Measurements from ENCODE around the gene PZP.

The PZP gene

GRCh38 chr12:9123781-9124382, 84.3 kb downstream of the PZP start:
- no peak for DNase-seq

- no peak for DNase-seq
These were observed 86.0 kb downstream of the PZP start for GRCh38 chr12:9122091-9122609.

GRCh38 chr12:9120487-9121184, 87.6 kb downstream of the PZP start:
- DNase-seq, result no peak

GRCh38 chr12:9118158-9118557, 90.0 kb downstream of the PZP start:
- DNase-seq, result no peak

DNA sequence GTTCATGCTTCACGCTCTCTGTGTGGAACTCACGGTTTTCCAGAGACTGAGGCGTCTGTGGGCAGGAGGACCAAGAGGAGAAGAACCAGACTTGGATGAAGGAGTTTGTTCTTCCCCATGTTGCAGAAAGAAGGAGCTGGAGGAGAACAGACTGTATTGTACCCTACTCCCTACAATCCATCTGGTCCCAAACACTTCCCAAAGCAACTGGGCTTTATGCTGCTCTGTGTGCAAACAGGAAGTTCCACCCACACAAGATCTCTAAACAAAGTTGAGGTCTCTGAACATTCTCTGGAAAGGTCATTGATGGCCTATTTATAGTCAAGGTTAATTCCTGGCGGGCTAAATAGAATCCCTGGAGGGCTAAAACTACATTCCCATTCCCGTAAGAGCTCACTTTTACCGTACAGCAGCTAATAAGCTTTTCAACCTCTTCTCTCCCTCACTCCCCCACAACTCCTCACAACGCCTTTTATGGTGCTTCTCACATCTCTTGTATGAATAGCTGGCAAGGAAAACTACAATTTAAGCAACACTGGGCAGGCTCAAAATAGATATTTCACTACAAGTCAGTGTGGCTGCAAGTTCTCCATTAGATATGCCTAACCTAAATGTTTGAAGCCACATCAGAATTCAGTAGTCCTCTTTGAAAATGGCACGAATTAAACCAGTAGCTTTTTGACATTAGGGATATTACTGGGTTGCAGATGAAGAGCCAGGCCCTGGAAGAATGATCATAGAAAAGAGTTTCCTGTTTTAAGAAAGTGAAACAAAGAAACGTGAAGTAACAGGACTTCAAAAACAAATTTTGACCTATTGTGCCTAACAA, 92.2 kb downstream of the PZP start, which contains the start of gene A2M:
TSS of gene A2M (minus strand) at position 189 of the 829 bp plus-strand sequence. CDS start at position 119, 70 bp downstream.
- DNase-seq, result no peak

DNA sequence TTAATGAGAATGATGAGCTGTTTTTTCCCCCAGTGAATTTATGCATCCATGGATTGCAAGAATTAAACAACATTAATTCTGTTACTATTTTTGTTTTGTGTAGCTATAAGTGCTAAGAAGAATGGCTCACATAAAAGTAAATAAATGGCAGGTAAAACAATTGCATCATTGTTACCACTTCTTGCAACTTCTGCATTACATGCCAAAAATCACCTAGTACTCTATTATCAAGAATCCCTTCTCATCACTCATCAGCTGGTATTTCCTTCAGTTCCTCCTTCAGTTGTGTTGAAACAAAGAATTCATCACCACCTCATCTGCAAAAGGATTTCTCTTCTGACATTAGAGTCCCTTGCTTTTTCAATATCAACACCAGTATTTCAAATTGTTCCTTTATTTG, 93.2 kb downstream of the PZP start:
- no peak for DNase-seq

- no peak for DNase-seq
These were observed 94.2 kb downstream of the PZP start for GRCh38 chr12:9113987-9114309.

DNA sequence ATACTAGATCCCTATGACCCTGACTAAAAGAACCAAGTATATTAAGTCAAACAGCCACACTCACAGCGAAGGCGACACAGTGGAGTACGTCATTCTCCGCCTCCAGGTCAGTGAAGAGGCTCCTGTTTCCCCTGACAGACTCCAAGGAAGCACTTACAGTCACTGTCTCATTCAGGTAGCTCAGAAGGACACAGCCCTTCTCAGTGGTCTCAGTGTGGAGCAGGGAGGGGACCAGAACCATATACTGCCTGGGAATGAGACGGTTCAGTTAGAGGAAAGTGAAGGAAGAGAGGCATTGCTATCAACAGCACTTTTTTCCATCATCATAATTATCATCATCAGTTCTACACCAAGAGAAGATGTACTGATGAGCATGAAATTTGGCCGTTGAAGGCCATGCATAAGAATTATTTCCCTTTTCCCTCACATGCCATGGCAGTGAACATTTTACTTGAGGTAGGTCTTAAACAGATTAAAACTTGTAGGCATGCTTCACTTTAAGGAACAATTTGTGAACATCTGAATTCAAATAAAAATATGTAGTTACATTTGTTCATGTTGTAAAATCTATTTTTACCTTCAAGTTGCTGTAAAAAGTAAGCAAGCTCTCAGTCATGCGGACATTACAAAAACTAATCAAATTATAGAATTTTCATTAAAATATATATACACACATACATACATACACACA, 94.8 kb downstream of the PZP start:
- DNase-seq, result no peak

GRCh38 chr12:9112076-9112853, 95.9 kb downstream of the PZP start:
- DNase-seq, result no peak

DNA sequence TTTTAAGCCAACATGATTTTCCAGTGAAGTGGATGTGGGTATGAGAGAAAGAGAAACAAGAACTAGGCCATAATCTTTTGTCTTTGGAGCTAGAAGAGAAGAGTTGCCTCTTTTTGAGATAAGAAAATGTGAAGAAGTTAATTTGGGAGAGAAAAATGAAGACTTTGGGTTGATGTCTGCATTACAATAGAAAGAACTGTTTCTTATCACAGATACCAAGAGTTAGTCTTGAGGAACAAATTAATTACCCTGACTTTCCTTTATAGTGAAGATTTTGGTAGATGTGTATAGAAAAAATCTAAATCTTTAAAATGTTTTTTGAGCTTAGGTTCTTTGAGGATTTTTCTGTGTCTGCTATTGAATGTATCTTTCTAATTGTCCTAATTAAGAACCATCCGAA, 96.7 kb downstream of the PZP start:
- no peak for DNase-seq

GRCh38 chr12:9109737-9110491, 98.3 kb downstream of the PZP start:
- DNase-seq, result no peak

DNA sequence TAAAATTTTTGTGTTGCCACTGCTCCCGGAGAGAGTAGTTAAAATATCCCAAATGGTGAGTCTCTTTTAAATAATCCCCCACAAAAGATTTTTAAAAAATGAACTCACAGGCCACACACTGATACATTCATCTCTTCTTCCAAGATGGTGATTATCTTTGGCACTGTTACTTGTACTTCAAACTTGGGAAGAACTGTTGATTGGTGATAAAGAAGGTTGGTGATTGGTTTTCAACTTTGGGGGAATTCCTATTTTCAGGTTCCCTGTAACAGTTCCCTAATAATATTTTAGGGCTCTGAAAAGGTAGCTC, 99.0 kb downstream of the PZP start:
- no peak for DNase-seq

DNA sequence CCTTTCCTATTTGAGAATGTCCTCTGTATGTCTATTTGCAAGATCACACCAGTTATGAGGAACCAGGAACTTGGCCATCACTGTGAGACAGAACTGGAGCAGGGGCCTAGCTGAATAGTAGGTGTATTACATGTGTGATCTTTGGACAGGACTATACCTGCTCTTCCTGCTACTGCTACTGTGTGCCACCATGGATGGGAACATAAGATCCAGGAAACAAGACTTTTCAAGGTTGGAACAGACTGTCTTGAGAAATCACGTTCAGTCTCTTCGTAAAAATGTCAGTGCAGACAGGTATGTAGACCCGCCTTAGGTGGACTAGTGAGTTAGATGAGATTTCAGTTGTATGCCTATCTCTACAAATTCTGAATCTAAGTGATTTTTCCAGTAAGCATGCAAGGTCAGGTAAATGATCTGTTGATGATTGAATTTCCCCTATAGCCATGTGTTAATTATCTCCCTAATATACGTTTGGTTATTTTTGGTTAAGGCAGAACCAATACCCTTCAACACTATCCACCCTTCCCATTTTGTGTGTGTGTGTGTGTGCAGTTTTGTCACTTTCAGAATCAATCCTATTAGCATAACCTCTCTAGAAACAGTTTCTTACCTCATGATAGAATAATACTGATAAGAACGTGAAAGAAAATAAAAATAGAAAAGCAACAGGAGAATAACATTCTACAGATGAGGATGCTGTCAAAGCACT, 99.5 kb downstream of the PZP start:
- DNase-seq, result no peak

- DNase-seq, result no peak
These were observed 100.7 kb downstream of the PZP start for GRCh38 chr12:9107542-9107873.

DNA sequence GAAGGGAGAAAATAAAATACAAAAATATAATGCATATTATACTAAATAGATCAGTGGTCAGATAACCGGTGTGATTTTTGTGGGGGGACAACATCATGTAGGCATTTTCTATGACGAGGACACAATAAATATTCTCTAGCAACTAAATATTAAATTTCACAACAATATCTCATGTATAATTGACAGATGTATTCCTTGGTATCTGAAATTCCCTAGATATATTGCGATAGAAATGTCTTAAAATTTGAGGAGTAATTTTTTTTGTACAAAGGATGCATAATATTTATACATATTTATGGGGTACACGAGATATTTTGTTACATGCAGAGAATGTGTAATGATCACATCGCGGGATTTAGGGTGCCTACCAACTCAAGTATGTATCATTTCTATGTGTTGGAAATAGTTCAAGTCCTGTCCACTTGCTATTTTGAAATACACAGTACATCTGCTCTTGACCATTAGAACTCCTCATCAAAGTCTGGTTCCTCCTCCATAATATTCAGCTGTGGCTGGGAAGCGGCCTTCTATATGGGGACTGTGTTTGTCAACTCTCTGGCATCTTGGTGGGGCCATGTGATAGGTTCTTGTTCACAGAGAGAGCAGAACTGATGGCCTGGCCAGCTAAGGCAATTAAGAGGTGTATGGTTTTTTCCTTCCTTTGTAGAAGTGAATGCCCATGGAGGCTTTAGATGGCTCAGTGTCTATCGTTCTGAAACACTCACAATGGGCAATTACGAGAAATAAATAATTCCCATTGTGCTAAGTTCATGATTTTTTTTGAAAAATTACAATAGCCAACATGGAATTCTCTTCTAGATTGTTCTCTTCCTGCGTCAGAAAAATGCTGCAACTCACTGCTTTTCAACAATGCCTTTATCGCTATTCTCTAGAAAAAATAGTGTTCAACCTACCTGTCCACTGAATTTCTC, 101.3 kb downstream of the PZP start:
- no peak for DNase-seq

DNA sequence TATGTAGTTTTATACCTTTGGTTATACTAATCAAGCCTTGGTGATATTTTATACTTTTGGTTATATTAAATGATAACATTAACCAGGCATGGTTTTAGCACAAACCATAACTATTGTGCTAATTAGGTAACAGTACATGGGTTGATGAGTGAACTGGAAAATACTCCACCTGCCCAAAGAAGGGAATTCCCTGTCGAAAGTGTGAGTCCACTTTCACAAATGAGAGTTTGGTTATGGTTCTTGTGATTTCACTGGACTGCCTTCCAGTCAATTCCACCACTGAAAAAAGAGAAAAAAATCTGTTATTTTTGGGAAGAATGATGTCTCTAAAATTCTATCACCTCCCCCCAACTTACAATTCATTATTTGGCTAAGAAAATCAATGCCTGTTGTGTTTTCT, 102.1 kb downstream of the PZP start:
- no peak for DNase-seq

DNA sequence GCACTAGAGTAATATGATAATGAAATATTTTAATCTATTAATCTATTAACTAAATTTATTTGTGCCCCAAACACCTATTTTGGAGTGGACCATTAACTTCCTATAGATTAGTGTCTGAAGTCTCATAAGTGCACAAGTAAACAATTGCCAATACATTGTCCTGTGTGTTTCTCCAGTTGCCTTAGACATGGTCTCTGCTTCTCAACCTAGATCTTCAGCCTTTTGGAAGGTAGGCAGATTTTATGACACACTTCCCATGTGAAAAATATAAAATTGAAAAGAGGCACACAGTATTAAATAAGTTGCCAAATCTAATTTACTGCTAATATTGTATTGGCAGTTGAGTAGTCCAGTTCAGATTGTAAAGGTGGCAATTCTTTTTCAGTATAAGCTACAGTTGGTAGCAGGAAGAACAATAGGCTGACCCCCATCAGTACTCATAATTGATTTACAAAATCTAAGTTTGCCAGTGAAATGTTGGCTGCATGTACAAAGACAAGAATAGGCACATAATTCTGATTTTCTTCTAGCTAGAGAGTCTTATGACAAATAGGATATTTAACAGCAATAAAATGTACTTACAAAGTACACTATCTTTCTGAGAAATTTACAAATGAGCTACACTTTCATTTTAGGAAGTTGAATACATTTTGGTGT, 103.3 kb downstream of the PZP start:
- DNase-seq, result no peak

- no peak for DNase-seq
These were observed 104.1 kb downstream of the PZP start for GRCh38 chr12:9104087-9104486.

GRCh38 chr12:9103050-9103849, 104.9 kb downstream of the PZP start:
- DNase-seq, result no peak

Data from activated CD4-positive, alpha-beta T cell treated with anti-CD3 and anti-CD28 coated beads, Interleukin-2, amount 50 U/mL, for 4 hours (primary cell).